Stimulated activated CD4-positive, alpha-beta T cell treated with anti-CD3 and anti-CD28 coated beads, Interleukin-1b, Interleukin-23, amount 100 ng/mL, for 4 hours (primary cell): ENCODE measurements around the gene VAPB.

Experiments used
- DNase-seq, 2 donors: peaks; one replicate each; pipeline ENCODE4 v3.0.0-alpha.2; 2020; ENCODE audit warnings: low read depth in 2 of 2

Gene VAPB

GRCh38 chr20:58461899-58462298 lies 72.9 kb downstream of the VAPB start:
- no peak for DNase-seq

- no peak for DNase-seq
Measured at GRCh38 chr20:58463256-58463655, 74.2 kb downstream of the VAPB start.

- DNase-seq: no peak
Measured at GRCh38 chr20:58464838-58465237, 75.8 kb downstream of the VAPB start.

- DNase-seq: no peak
Measured at GRCh38 chr20:58466095-58466708, 77.2 kb downstream of the VAPB start.

GRCh38 chr20:58466729-58467571 lies 77.9 kb downstream of the VAPB start:
- DNase-seq: no peak

- DNase-seq: no peak
Measured at GRCh38 chr20:58467572-58468527, 78.8 kb downstream of the VAPB start.

- DNase-seq: no peak
Measured at GRCh38 chr20:58469616-58470015, 80.6 kb downstream of the VAPB start.

GRCh38 chr20:58470336-58471192 lies 81.5 kb downstream of the VAPB start:
- DNase-seq: no peak

- DNase-seq: no peak
Measured at GRCh38 chr20:58471193-58472164, 82.5 kb downstream of the VAPB start.

GRCh38 chr20:58472273-58473018 lies 83.4 kb downstream of the VAPB start:
- DNase-seq: no peak

- no peak for DNase-seq
Measured at GRCh38 chr20:58473453-58474425, 84.7 kb downstream of the VAPB start.

- no peak for DNase-seq
Measured at GRCh38 chr20:58475466-58475865, 86.4 kb downstream of the VAPB start.

GRCh38 chr20:58478141-58478805 lies 89.2 kb downstream of the VAPB start:
- DNase-seq: no peak

- no peak for DNase-seq
Measured at GRCh38 chr20:58479726-58480440, 90.9 kb downstream of the VAPB start.

- DNase-seq: no peak
Measured at GRCh38 chr20:58480551-58481336, 91.7 kb downstream of the VAPB start.

- DNase-seq: peak; percentile 33 to 42
Measured at GRCh38 chr20:58481481-58482021, 92.5 kb downstream of the VAPB start.
